Measurements from ENCODE around the gene KIAA0513. TPM values are rescaled to one million over a fixed set of nuclear protein-coding genes. Genes with fewer than 3 reads are reported as not detected.

Gene KIAA0513
- total and polyA plus RNA-seq, 2 of the 13 experiments (the other 11 are each of a cell fraction or from before 2014, with no cell fraction given): 1.8 TPM

GRCh38 chr16:85138825-85139627 lies 111.4 kb downstream of the KIAA0513 start (continued):
- TF ChIP-seq TFDP1 (CRISPR knock-in tag; IDR thresholded peaks at IDR 0.05; ENCODE audit: borderline replicate concordance) (no peak), ASH2L (IDR thresholded peaks at IDR 0.05; ENCODE audit: insufficient read length, low read depth, low read length) (no peak), TCF7 (IDR thresholded peaks at IDR 0.05; ENCODE audit: low read depth) (no peak), BCLAF1 (IDR thresholded peaks at IDR 0.05) (no peak), KDM2A (CRISPR knock-in tag; IDR thresholded peaks at IDR 0.05; ENCODE audit: borderline replicate concordance, low read depth) (no peak), ADNP (CRISPR knock-in tag; IDR thresholded peaks at IDR 0.05) (0 out of 2 replicates have a peak, but pooled peaks have one; percentile 66), ZNF18 (CRISPR knock-in tag; IDR thresholded peaks at IDR 0.05; ENCODE audit: insufficient replicate concordance) (no peak), ZBTB25 (CRISPR knock-in tag; IDR thresholded peaks at IDR 0.05) (no peak), ZNF883 (CRISPR knock-in tag; IDR thresholded peaks at IDR 0.05; ENCODE audit: not compliant biosample characterization) (no peak), ZNF614 (CRISPR knock-in tag; IDR thresholded peaks at IDR 0.05; ENCODE audit: borderline replicate concordance) (no peak), SOX5 (CRISPR knock-in tag; IDR thresholded peaks at IDR 0.05; ENCODE audit: borderline replicate concordance) (no peak), TMF1 (CRISPR knock-in tag; IDR thresholded peaks at IDR 0.05; ENCODE audit: low read depth) (no peak), ZNF20 (CRISPR knock-in tag; IDR thresholded peaks at IDR 0.05) (no peak), ZMYM3 (CRISPR knock-in tag; IDR thresholded peaks at IDR 0.05) (peak; percentile 96), THAP11 (CRISPR knock-in tag; IDR thresholded peaks at IDR 0.05) (no peak), NFIB (CRISPR knock-in tag; IDR thresholded peaks at IDR 0.05; ENCODE audit: borderline replicate concordance) (no peak), EEA1 (CRISPR knock-in tag; IDR thresholded peaks at IDR 0.05; ENCODE audit: borderline replicate concordance) (no peak), SOX6 (IDR thresholded peaks at IDR 0.05) (no peak), SOX6 (CRISPR knock-in tag; IDR thresholded peaks at IDR 0.05) (no peak), GPN1 (CRISPR knock-in tag; IDR thresholded peaks at IDR 0.05; ENCODE audit: borderline replicate concordance) (no peak), ZNF800 (CRISPR knock-in tag; IDR thresholded peaks at IDR 0.05) (no peak)

All from HepG2 (cell line).